ENCODE results near the gene CCNL2.
"Not testable (repeated sequence)": the region's sequence is repeated elsewhere in the genome, so short reads cannot be mapped to it uniquely, and the experiment has no call there.

The CCNL2 gene

GRCh38 chr1:1401457-1402010 lies 2.4 kb upstream of the CCNL2 start:
- in situ Hi-C loops (cut with MboI; ENCODE audit: low sequenced_read_pairs), result no loop called here

GRCh38 chr1:1400576-1401456 lies 1.7 kb upstream of the CCNL2 start:
- in situ Hi-C loops (cut with MboI; ENCODE audit: low sequenced_read_pairs), result no loop called here

GRCh38 chr1:1399872-1400575 lies 889 bp upstream of the CCNL2 start:
- in situ Hi-C loops (cut with MboI; ENCODE audit: low sequenced_read_pairs), result no loop called here

GRCh38 chr1:1398677-1399186 lies 403 bp downstream of the CCNL2 start:
- in situ Hi-C loops (cut with MboI; ENCODE audit: low sequenced_read_pairs), result no loop called here

- in situ Hi-C loops (cut with MboI; ENCODE audit: low sequenced_read_pairs), result no loop called here
These were observed 1.2 kb downstream of the CCNL2 start for GRCh38 chr1:1397839-1398523.

GRCh38 chr1:1395166-1395565 lies 4.0 kb downstream of the CCNL2 start:
- in situ Hi-C loops (cut with MboI; ENCODE audit: low sequenced_read_pairs), result no loop called here

- in situ Hi-C loops (cut with MboI; ENCODE audit: low sequenced_read_pairs), result no loop called here
These were observed 5.0 kb downstream of the CCNL2 start for GRCh38 chr1:1394116-1394515.

GRCh38 chr1:1393428-1393827 lies 5.7 kb downstream of the CCNL2 start:
- in situ Hi-C loops (cut with MboI; ENCODE audit: low sequenced_read_pairs), result no loop called here

GRCh38 chr1:1393014-1393413 lies 6.1 kb downstream of the CCNL2 start:
- in situ Hi-C loops (cut with MboI; ENCODE audit: low sequenced_read_pairs), result no loop called here

GRCh38 chr1:1391225-1391624 lies 7.9 kb downstream of the CCNL2 start:
- in situ Hi-C loops (cut with MboI; ENCODE audit: low sequenced_read_pairs), result no loop called here

- in situ Hi-C loops (cut with MboI; ENCODE audit: low sequenced_read_pairs), result no loop called here
These were observed 8.5 kb downstream of the CCNL2 start for GRCh38 chr1:1390675-1391074.

GRCh38 chr1:1388078-1388472 lies 11.1 kb downstream of the CCNL2 start:
- in situ Hi-C loops (cut with MboI; ENCODE audit: low sequenced_read_pairs), result no loop called here

- in situ Hi-C loops (cut with MboI; ENCODE audit: low sequenced_read_pairs), result no loop called here
These were observed 11.7 kb downstream of the CCNL2 start for GRCh38 chr1:1387098-1388077.

- in situ Hi-C loops (cut with MboI; ENCODE audit: low sequenced_read_pairs), result no loop called here
These were observed 13.2 kb downstream of the CCNL2 start for GRCh38 chr1:1385931-1386330.

GRCh38 chr1:1385339-1385738 lies 13.8 kb downstream of the CCNL2 start:
- in situ Hi-C loops (cut with MboI; ENCODE audit: low sequenced_read_pairs), result not testable (repeated sequence)

GRCh38 chr1:1381294-1381693 lies 17.8 kb downstream of the CCNL2 start:
- in situ Hi-C loops (cut with MboI; ENCODE audit: low sequenced_read_pairs), result no loop called here

- in situ Hi-C loops (cut with MboI; ENCODE audit: low sequenced_read_pairs), result no loop called here
These were observed 18.3 kb downstream of the CCNL2 start for GRCh38 chr1:1380860-1381259.

GRCh38 chr1:1377540-1378205 lies 21.5 kb downstream of the CCNL2 start:
- in situ Hi-C loops (cut with MboI; ENCODE audit: low sequenced_read_pairs), result no loop called here

- in situ Hi-C loops (cut with MboI; ENCODE audit: low sequenced_read_pairs), result no loop called here
These were observed 22.4 kb downstream of the CCNL2 start for GRCh38 chr1:1376551-1377226.

All from HL-60/S4 (cell line).